ENCODE results near the gene GAD1.

Gene GAD1

GRCh38 chr2:170779304-170779703 lies 37.4 kb upstream of the GAD1 start:
- Histone ChIP-seq H3K4me1 (ENCODE audit: low read length) (no peaks in the 10 kb centered on the region), H3K4me2 (ENCODE audit: low read length) (no peak overlapping the region), H3K27ac (ENCODE audit: low read length) (no peak overlapping the region), H4K20me1 (ENCODE audit: insufficient read depth, low read length) (no peaks in the 10 kb centered on the region), H3K36me3 (replicated peaks; ENCODE audit: low read depth, low read length) (no peaks in the 10 kb centered on the region), H3K79me2 (ENCODE audit: low read length) (no peaks in the 10 kb centered on the region), H3K9ac (ENCODE audit: low read length) (no peak overlapping the region), H2AFZ (ENCODE audit: low read depth, low read length) (no peak overlapping the region), H3K27me3 (ENCODE audit: low read depth, low read length) (no peaks in the 10 kb centered on the region), H3K4me3 (ENCODE audit: low read length) (no peak overlapping the region), H3K9me3 (ENCODE audit: insufficient read depth, low read length) (no peaks in the 10 kb centered on the region)
- TF ChIP-seq, protein P1, sequence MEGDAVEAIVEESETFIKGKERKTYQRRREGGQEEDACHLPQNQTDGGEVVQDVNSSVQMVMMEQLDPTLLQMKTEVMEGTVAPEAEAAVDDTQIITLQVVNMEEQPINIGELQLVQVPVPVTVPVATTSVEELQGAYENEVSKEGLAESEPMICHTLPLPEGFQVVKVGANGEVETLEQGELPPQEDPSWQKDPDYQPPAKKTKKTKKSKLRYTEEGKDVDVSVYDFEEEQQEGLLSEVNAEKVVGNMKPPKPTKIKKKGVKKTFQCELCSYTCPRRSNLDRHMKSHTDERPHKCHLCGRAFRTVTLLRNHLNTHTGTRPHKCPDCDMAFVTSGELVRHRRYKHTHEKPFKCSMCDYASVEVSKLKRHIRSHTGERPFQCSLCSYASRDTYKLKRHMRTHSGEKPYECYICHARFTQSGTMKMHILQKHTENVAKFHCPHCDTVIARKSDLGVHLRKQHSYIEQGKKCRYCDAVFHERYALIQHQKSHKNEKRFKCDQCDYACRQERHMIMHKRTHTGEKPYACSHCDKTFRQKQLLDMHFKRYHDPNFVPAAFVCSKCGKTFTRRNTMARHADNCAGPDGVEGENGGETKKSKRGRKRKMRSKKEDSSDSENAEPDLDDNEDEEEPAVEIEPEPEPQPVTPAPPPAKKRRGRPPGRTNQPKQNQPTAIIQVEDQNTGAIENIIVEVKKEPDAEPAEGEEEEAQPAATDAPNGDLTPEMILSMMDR (IDR thresholded peaks at IDR 0.05; ENCODE audit: low read depth, low read length): no peak
- no peak for TF ChIP-seq EZH2phosphoT487 (IDR thresholded peaks at IDR 0.05; ENCODE audit: low read depth)

GRCh38 chr2:170782673-170783072 lies 34.0 kb upstream of the GAD1 start:
- H2AFZ ChIP-seq (ENCODE audit: low read depth, low read length): no peak overlapping the region
- no peaks in the 10 kb centered on the region for H3K79me2 ChIP-seq (ENCODE audit: low read length)
- H4K20me1 ChIP-seq (ENCODE audit: insufficient read depth, low read length): no peaks in the 10 kb centered on the region
- H3K9me3 ChIP-seq (ENCODE audit: insufficient read depth, low read length): no peaks in the 10 kb centered on the region
- H3K27me3 ChIP-seq (ENCODE audit: low read depth, low read length): no peaks in the 10 kb centered on the region
- no peak overlapping the region for H3K4me3 ChIP-seq (ENCODE audit: low read length)
- H3K4me2 ChIP-seq (ENCODE audit: low read length): no peak overlapping the region
- H3K36me3 ChIP-seq (replicated peaks; ENCODE audit: low read depth, low read length): no peaks in the 10 kb centered on the region
- H3K9ac ChIP-seq (ENCODE audit: low read length): no peak overlapping the region
- TF ChIP-seq EZH2phosphoT487 (IDR thresholded peaks at IDR 0.05; ENCODE audit: low read depth): no peak
- TF ChIP-seq, protein P1 (IDR thresholded peaks at IDR 0.05; ENCODE audit: low read depth, low read length): no peak
- H3K27ac ChIP-seq (ENCODE audit: low read length): no peak overlapping the region
- no peaks in the 10 kb centered on the region for H3K4me1 ChIP-seq (ENCODE audit: low read length)

DNA sequence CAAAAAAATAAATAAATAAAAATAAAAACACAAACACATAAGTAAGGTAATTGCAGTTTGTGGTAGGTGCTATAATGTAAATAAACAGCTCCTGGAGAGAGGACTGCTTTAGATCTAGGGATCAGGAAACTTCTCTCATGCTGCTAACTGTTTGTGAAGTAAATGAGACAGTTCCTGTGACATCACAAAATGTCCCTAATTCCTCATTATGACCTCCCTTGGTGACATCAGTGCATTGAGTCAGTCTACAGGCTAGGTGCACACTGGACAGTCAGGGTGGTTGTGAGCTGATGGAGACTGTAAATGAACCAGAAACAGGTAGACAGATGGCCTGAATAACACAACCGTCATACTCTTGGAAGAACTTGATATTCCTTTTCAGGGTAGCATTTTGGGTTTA lies 33.1 kb upstream of the GAD1 start:
- no peaks in the 10 kb centered on the region for H3K4me1 ChIP-seq (ENCODE audit: low read length)
- TF ChIP-seq, protein P1 (IDR thresholded peaks at IDR 0.05; ENCODE audit: low read depth, low read length): no peak
- TF ChIP-seq EZH2phosphoT487 (IDR thresholded peaks at IDR 0.05; ENCODE audit: low read depth): no peak
- no peak overlapping the region for H3K4me3 ChIP-seq (ENCODE audit: low read length)
- no peaks in the 10 kb centered on the region for H3K27me3 ChIP-seq (ENCODE audit: low read depth, low read length)
- H3K4me2 ChIP-seq (ENCODE audit: low read length): no peak overlapping the region
- no peaks in the 10 kb centered on the region for H3K79me2 ChIP-seq (ENCODE audit: low read length)
- H3K27ac ChIP-seq (ENCODE audit: low read length): no peak overlapping the region
- no peaks in the 10 kb centered on the region for H3K9me3 ChIP-seq (ENCODE audit: insufficient read depth, low read length)
- no peaks in the 10 kb centered on the region for H4K20me1 ChIP-seq (ENCODE audit: insufficient read depth, low read length)
- no peak overlapping the region for H3K9ac ChIP-seq (ENCODE audit: low read length)
- no peaks in the 10 kb centered on the region for H3K36me3 ChIP-seq (replicated peaks; ENCODE audit: low read depth, low read length)
- no peak overlapping the region for H2AFZ ChIP-seq (ENCODE audit: low read depth, low read length)

DNA sequence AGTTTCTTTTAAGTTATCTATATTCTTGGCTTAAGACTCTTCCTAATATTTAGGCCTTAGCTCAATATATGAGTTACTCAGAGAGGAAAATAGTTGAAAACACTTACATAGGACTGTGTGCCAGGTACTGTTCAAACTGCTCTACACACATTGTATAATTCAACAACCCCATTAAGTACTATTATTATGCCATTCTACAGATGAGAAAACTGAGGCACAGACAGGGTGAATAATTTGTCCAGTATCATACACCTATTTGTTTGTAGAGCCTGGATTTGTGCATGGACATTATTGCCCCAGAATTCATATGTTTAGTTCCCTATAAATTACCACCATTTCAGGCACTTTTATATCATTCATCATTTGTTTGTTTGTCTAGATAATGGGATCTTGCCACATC lies 17.7 kb upstream of the GAD1 start:
- no peak overlapping the region for H3K27ac ChIP-seq (ENCODE audit: low read length)
- peaks cover 12% of the 10 kb centered on the region for H3K27me3 ChIP-seq (ENCODE audit: low read depth, low read length)
- no peaks in the 10 kb centered on the region for H3K79me2 ChIP-seq (ENCODE audit: low read length)
- H3K4me1 ChIP-seq (ENCODE audit: low read length): no peaks in the 10 kb centered on the region
- H2AFZ ChIP-seq (ENCODE audit: low read depth, low read length): no peak overlapping the region
- H3K4me2 ChIP-seq (ENCODE audit: low read length): no peak overlapping the region
- no peaks in the 10 kb centered on the region for H3K36me3 ChIP-seq (replicated peaks; ENCODE audit: low read depth, low read length)
- no peaks in the 10 kb centered on the region for H3K9me3 ChIP-seq (ENCODE audit: insufficient read depth, low read length)
- no peaks in the 10 kb centered on the region for H4K20me1 ChIP-seq (ENCODE audit: insufficient read depth, low read length)
- H3K9ac ChIP-seq (ENCODE audit: low read length): no peak overlapping the region
- TF ChIP-seq, protein P1 (IDR thresholded peaks at IDR 0.05; ENCODE audit: low read depth, low read length): no peak
- no peak for TF ChIP-seq EZH2phosphoT487 (IDR thresholded peaks at IDR 0.05; ENCODE audit: low read depth)
- no peak overlapping the region for H3K4me3 ChIP-seq (ENCODE audit: low read length)

Data from OCI-LY3 (cell line).